Embryonic facial prominence (tissue), 1 donor: Measurements from ENCODE around the gene RACGAP1.

ENCODE experiments used
- DNase-seq: peaks from one replicate; pipeline ENCODE4 v3.0.0-alpha.2; 2016; ENCODE audit errors: extremely low spot score

RACGAP1 gene

DNA sequence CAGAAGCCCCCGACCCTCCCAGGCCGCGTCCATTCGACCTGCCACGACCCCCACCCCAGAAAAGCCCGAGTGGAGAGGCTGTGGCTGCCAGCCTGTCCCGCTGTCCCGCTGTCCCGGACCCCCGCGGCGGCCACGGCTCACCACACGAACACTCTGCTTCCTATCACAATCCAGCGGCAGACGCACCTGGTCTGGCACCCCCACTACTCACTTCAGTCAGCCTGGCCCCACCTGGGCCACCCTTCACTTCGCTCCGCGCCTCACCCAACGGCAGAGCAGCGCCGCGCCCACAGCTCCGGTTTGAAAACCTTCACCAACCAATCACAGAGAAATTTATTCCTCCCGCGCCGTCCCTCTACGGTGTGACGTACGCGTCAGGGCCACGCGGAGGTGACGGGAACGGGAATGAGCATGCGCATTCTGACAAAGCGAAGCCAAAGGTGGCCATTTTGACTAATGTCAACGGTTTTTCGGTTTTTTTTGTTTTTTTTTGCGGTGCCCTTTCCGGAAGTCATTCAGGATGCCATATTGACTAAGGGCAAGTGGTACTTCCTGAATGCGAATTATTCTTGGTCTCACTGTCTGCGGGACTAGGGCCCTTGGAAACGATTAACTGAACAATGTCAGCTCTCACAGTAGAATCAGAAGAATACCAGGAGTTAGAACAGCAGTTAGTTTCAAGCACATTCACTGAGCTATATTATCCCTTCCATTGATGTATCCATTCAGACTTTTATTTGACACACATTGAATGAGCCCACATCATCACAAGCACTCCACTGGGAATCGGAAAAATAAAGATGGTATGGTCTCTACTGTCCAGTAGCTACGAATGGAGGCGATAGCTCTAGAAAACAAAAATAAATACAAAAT lies at the start of gene RACGAP1:
RACGAP1 (minus strand) TSS at position 308 of the 873 bp plus-strand sequence. CDS start 8,779 bp downstream, outside the sequence.
- peak; percentile 97 for DNase-seq

DNA sequence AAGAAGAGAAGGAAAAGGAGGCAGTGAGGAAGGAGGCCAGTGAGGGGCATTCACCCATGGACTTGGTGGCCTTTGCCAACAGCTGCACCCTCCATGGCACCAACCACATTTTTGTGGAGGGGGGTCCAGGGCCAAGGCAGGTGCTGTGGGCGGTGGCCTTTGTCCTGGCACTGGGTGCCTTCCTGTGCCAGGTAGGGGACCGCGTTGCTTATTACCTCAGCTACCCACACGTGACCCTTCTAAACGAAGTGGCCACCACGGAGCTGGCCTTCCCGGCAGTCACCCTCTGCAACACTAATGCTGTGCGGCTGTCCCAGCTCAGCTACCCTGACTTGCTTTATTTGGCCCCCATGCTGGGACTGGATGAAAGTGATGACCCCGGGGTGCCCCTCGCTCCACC lies 48.4 kb upstream of the RACGAP1 start:
- DNase-seq, result no peak

- no peak for DNase-seq
Observed at GRCh38 chr12:50073206-50073605, 47.9 kb upstream of the RACGAP1 start.

DNA sequence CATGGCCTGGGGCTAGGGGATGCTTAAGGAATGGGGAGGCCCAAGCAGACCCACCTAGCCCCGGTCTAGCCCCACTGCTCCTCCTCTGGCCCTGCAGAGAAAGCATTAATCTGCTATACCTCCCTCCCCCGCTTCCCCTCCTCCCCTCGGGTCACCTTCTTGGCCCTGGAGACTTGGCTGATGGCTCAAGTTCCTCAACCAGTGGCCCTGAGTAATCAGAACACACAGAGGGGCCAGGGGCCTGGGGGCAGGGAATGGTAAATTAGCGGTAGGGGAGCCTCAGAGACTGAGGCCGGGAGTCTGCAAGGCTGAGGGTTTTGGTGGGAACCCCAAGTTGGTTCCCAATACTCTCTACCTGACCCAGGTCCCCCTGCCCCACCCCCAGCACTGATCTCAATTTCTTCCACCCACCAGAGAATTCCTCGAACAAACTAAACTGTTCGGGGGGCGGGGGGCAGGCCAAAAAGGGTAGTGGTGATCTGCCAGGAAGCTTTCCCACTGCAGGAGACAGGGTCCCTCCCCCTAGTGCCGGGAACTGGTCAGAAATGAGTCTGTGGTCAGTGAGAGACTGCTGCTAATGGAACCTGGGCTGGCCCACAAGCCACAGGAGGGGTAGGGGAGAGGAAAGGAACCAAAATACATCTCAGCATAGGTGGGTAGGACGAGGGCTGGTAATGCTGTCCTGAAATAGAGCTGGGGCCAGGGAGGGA lies 47.1 kb upstream of the RACGAP1 start:
- no peak for DNase-seq

DNA sequence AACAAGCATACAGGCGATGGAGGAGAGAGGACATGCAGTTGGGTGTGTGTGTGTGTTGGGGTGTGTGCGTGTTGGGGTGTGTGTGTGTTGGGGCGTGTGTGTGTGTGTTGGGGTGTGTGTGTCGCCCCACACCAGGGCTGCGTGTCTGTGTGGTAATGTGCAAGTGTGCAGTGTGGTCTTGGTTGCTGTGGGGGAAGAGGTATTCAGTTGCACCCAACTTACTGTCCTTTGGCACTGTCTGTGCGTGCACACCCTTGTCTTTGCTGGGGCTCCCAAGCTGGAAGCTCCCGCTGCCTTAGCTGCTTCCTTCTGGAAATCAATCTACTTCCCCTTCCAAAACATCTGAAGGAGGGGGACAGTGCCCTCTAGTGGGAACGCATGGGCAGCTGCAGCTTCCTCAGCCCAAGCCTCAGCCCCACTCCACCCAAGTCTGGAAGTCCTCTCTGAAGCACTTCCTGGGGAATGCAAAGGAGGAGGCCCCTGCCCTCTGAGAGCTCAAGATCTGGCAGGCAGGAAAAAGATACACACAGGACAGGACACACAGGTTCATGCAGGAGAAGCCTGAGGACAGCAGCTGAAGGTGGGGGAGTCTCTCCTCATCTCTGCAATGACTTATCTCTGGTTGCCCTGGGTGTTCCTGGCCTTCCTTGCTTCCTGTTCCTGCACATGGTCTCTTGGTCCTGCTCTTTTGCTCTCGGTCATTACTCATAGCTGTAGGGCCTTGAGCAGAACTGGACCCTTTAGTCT lies 45.2 kb upstream of the RACGAP1 start:
- peak; percentile 42 for DNase-seq

- no peak for DNase-seq
Observed at GRCh38 chr12:50069539-50069938, 44.2 kb upstream of the RACGAP1 start.

GRCh38 chr12:50069069-50069468 lies 43.8 kb upstream of the RACGAP1 start:
- DNase-seq, result no peak

DNA sequence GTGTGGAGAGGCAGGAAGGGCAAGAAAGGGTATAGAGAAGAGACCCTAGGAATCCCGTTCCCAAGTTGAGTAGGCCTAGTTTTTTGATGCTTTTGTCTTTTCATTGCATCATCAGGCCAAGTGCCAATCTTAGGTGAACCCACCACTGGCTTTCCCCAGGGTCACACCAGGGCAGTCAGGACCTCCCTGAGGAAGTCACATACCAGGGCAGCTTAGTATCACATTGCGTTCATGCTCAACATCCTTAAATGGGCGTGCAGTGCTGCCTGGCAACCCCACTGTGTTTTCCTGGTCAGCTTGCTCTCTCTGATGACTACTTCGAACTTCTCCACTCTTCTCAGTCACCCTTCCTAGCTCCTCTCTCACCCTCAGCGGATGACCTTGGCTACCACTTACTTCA lies 41.1 kb upstream of the RACGAP1 start:
- DNase-seq, result no peak

- DNase-seq, result no peak
Observed at GRCh38 chr12:50065726-50066310, 40.5 kb upstream of the RACGAP1 start.

- no peak for DNase-seq
Observed at GRCh38 chr12:50062728-50063460, 37.6 kb upstream of the RACGAP1 start.

DNA sequence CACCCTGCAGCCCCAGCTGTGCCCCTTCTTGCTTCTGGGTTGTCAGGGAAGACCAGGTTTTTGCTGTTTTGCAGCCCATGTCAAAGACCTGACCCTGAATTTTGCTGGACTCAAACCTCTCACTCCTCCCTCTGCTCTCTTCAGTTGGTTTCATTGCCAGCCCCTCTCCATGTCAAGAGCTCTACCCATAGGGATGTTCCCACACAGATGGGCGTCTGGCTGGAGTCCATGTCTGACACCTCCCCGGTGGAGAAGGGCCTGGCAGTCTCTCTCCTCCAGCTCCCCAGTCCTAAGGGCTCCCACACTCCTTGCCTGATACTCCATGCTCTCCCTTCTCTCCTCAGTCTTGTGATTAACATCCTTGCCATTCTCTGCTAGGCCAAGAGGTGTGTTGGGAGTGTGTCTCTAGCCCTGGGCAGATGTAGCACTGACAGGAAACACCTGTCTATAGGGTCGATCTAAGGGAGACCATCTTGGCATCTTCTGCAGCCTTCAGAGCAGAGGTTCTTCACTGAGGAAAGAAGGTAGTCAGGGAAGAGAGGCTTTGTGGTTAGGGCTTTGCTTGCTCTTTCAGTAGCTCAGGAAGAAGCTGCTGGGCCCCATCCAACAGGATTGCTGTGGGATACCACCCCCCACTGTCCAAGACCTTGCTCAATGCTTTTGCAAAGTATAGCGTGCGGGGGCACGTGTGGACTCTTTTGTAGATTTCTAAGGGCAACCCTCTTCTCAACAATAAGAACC lies 36.8 kb upstream of the RACGAP1 start:
- no peak for DNase-seq

DNA sequence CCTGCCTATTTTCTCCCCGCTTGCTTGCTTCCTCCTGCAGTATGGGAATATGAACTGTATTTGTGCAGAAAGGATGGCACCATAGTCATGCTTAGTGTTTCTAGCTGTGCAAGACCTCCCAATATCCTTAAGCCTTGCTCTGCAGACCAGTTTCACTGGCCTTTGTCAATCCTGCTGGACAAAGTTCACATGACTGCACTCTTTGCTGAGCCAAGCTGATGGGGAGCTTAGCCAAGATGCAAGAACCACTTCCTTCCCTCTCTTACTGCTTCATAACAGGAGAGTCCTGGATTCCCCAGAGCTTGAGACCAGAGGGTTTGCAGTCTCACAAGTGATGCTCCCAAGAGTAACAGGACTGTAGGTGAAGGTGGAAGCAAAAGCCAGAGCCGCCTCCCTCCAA lies 35.9 kb upstream of the RACGAP1 start:
- DNase-seq, result no peak

GRCh38 chr12:50060120-50060468 lies 34.8 kb upstream of the RACGAP1 start:
- DNase-seq, result no peak

- no peak for DNase-seq
Observed at GRCh38 chr12:50059440-50060119, 34.3 kb upstream of the RACGAP1 start.

GRCh38 chr12:50058743-50059312 lies 33.5 kb upstream of the RACGAP1 start:
- DNase-seq, result no peak

DNA sequence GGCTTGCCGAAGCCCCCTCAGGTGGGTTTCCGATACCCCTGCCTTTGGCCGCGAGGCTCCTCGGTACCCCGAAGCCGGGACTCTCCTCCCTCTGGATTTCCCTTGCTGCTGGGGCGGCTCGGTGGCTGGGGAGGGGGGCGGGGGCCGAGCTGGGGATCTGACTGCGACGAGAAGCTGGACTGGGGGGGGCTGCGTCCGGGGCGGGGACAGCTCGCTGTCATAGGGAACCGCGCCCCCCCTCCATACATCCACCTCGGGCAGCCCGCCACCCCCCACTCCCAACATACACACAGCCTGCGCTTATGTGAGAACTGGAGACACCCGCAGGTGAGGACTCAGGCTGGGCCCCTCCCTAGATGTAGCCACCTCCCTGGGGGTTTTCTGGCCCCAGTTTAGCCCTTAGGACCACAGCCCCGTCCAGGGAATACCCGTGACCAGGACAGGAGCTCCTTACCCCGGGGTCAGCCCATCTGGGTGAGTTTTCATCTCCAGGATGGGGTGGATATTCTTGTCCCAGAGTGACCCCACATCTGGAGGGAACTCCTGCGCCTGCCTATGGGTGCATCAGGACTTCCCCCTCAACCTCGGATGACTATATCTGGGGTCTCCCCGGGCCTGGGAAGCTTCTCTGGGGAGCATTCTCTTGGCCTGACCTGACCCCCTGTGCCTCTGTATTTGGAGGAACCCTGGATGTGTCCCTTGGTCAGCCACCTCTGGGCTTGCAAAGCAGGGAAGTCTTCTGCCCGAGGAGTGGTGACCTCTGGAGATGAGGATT lies 32.8 kb upstream of the RACGAP1 start:
- no peak for DNase-seq

DNA sequence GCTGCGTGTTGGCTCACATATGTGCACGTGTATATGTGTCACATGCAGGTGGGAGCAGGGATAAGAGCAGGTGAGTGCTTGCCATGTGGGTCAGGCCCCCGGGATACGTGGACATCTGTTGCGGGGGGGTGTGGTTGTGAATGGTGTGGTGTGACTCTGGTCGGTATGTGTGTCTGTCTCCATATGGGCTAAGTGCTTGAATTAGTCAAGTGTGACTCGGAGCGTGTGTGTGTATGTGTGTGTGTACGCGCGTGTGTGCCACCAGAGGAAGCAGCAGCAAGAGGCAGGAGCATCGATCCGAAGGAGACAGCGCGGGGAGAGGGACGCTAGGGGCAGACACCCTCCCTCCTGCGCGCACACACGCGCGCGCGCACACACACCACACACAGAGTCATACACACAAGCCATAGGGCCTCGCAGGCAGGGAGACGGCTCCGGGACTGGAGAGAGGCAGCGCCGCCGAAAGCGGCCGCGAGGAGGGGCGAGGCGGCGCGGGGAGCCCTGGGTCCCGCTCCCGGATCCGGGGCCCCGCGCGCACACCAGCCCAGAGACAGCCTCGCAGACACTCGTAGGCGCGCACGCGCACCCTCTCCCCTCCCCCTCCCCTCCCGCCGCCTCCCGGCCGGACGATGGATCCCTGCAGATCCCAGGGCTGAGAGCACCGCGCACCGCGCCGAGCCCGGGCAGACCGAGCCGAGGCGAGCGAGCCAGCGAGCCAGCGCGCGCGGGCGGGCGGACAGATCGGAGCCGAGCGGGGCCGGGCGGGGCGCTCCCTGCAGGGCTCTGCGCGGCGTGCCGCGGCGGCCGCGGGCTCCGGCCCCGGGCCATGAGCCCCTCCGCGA lies 31.9 kb upstream of the RACGAP1 start, which contains the start of gene ASIC1:
ASIC1 (plus strand) TSS at position 597 of the 842 bp plus-strand sequence. CDS start 1,171 bp downstream, outside the sequence.
- peak; percentile 36 for DNase-seq

GRCh38 chr12:50056639-50056976 lies 31.3 kb upstream of the RACGAP1 start:
- DNase-seq, result no peak
